IMR-90 (cell line): ENCODE results near the gene ROR2. TPM values are rescaled to one million over a fixed set of nuclear protein-coding genes. Genes with fewer than 3 reads are reported as not detected.
"Not testable (repeated sequence)": the region's sequence is repeated elsewhere in the genome, so short reads cannot be mapped to it uniquely, and the experiment has no call there.

Experiments used
- ATAC-seq: fragments of 200-7000 bp; cut with Tn5 transposase; 2 replicates; pipeline ENCODE4 v1.9.1; 2020; ENCODE audit warnings: low read depth, mild to moderate bottlenecking, moderate library complexity
- BruUV-seq: library from RNA; stranded (reverse); fragments of 400-500 nt; replicated peaks from 2 replicates; lab custom pipeline; 2021; lab: Mats Ljungman, UMichigan
- CTCF ChIA-PET: fragments of 300-600 bp; formaldehyde crosslinking; extraction: SDS; loops from one replicate; lab custom pipeline; 2021; ENCODE audit warnings: antibody characterized with exemption; lab: Yijun Ruan, JAX
- POLR2A ChIA-PET: fragments of 300-600 bp; sonication (Branson Sonifier 250); formaldehyde crosslinking; loops from one replicate; lab custom pipeline; 2022; ENCODE audit warnings: antibody characterized with exemption; ENCODE audit not compliant: unreplicated experiment; lab: Charles Lee
- DNase-seq: peaks from one replicate; pipeline ENCODE4 v3.0.0; 2013
- H2AFZ ChIP-seq: replicated peaks from 2 replicates; pipeline ENCODE3; 2013; ENCODE audit warnings: low read length, mild to moderate bottlenecking; ENCODE audit not compliant: poor library complexity
- H2AK5ac ChIP-seq: 2 replicates; pipeline ENCODE4 v1.6.1; 2013; ENCODE audit warnings: low read depth, low read length, inconsistent platforms
- H2AK9ac ChIP-seq: replicated peaks from 2 replicates; pipeline ENCODE3; 2013; ENCODE audit warnings: mild to moderate bottlenecking, low read depth, low read length, moderate library complexity; ENCODE audit not compliant: poor library complexity
- H2BK120ac ChIP-seq: 2 replicates; pipeline ENCODE4 v1.6.1; 2013; ENCODE audit warnings: low read depth, low read length, inconsistent platforms
- H2BK15ac ChIP-seq: 3 replicates; pipeline ENCODE4 v1.6.1; 2013; ENCODE audit warnings: low read depth, low read length, inconsistent platforms
- H2BK20ac ChIP-seq: 2 replicates; pipeline ENCODE4 v1.6.1; 2013; ENCODE audit warnings: low read depth, mild to moderate bottlenecking, inconsistent platforms, low read length, moderate library complexity
- H2BK5ac ChIP-seq: 2 replicates; pipeline ENCODE4 v1.6.1; 2013; ENCODE audit warnings: mild to moderate bottlenecking, low read depth, low read length, inconsistent platforms; ENCODE audit not compliant: poor library complexity, severe bottlenecking
- H3K14ac ChIP-seq: replicated peaks from 2 replicates; pipeline ENCODE4 v1.6.1; 2013; ENCODE audit warnings: low read depth, low read length, inconsistent platforms
- H3K18ac ChIP-seq: 2 replicates; pipeline ENCODE4 v1.6.1; 2013; ENCODE audit warnings: low read depth, low read length, control low read depth
- H3K23ac ChIP-seq: 2 replicates; pipeline ENCODE4 v1.6.1; 2013; ENCODE audit warnings: low read depth, low read length, inconsistent platforms
- H3K27ac ChIP-seq: 2 replicates; pipeline ENCODE4 v1.5.1; 2013; ENCODE audit warnings: mild to moderate bottlenecking, control low read depth, low read length; ENCODE audit not compliant: insufficient read depth
- H3K27me3 ChIP-seq: 2 replicates; pipeline ENCODE4 v1.6.1; 2013; ENCODE audit warnings: low read length; ENCODE audit not compliant: control insufficient read depth, insufficient read depth
- H3K36me3 ChIP-seq: 2 replicates; pipeline ENCODE4 v1.6.1; 2013; ENCODE audit warnings: low read length, mixed read lengths; ENCODE audit not compliant: control insufficient read depth, insufficient read depth
- H3K4ac ChIP-seq: 2 replicates; pipeline ENCODE4 v1.6.1; 2013; ENCODE audit warnings: low read depth, low read length, inconsistent platforms
- H3K4me1 ChIP-seq: 2 replicates; pipeline ENCODE4 v1.6.1; 2013; ENCODE audit warnings: low read length, mixed read lengths; ENCODE audit not compliant: control insufficient read depth, insufficient read depth
- H3K4me2 ChIP-seq: 2 replicates; pipeline ENCODE4 v1.6.1; 2013; ENCODE audit warnings: low read depth, mild to moderate bottlenecking, control low read depth, low read length, moderate library complexity
- H3K4me3 ChIP-seq: 2 replicates; pipeline ENCODE4 v1.5.1; 2013; ENCODE audit warnings: low read depth, mild to moderate bottlenecking, control low read depth, low read length, moderate library complexity; ENCODE audit not compliant: insufficient read depth
- H3K56ac ChIP-seq: 2 replicates; pipeline ENCODE4 v1.6.1; 2013; ENCODE audit warnings: low read length, inconsistent platforms; ENCODE audit not compliant: insufficient read depth; ENCODE audit errors: extremely low read depth
- H3K79me1 ChIP-seq, 2 experiments: 2 replicates each; pipeline ENCODE4 v1.6.1; 2013; ENCODE audit warnings: low read length in 2 of 2, inconsistent platforms in 1 of 2, low read depth in 1 of 2
- H3K9ac ChIP-seq: 2 replicates; pipeline ENCODE4 v1.6.1; 2013; ENCODE audit warnings: low read depth, low read length, control low read depth
- H3K9me1 ChIP-seq: 2 replicates; pipeline ENCODE4 v1.6.1; 2013; ENCODE audit warnings: low read length, inconsistent platforms; ENCODE audit not compliant: insufficient read depth
- H3K9me3 ChIP-seq: 2 replicates; pipeline ENCODE4 v1.6.1; 2013; ENCODE audit warnings: low read length; ENCODE audit not compliant: control insufficient read depth, insufficient read depth
- H4K20me1 ChIP-seq: 2 replicates; pipeline ENCODE4 v1.6.1; 2013; ENCODE audit warnings: low read length, inconsistent platforms; ENCODE audit not compliant: insufficient read depth
- H4K5ac ChIP-seq: 2 replicates; pipeline ENCODE4 v1.6.1; 2013; ENCODE audit warnings: mild to moderate bottlenecking, low read depth, low read length, control low read depth
- H4K8ac ChIP-seq, 2 experiments: 2 replicates each; pipeline ENCODE4 v1.6.1; 2013; ENCODE audit warnings: low read depth in 2 of 2, low read length in 2 of 2, control low read depth in 1 of 2, inconsistent platforms in 1 of 2
- H4K91ac ChIP-seq: 2 replicates; pipeline ENCODE4 v1.6.1; 2013; ENCODE audit warnings: low read depth, low read length, inconsistent platforms; ENCODE audit not compliant: insufficient read depth
- CHD1 ChIP-seq: IDR thresholded peaks from 2 replicates; pipeline ENCODE4 v1.6.1; 2012; ENCODE audit warnings: low read depth, low read length, improper control_type of control experiment
- FOS ChIP-seq: fragments of 150-350 bp; IDR thresholded peaks from 2 replicates; pipeline ENCODE4 v1.6.1; 2016; ENCODE audit warnings: low read depth, low read length
- MAFK ChIP-seq: IDR thresholded peaks from 2 replicates; pipeline ENCODE4 v1.6.1; 2012; ENCODE audit warnings: low read depth, low read length, improper control_type of control experiment
- MAZ ChIP-seq: IDR thresholded peaks from 2 replicates; pipeline ENCODE4 v1.6.1; 2012; ENCODE audit warnings: low read depth, mild to moderate bottlenecking, low read length, improper control_type of control experiment, moderate library complexity, borderline replicate concordance
- POLR2A ChIP-seq: IDR thresholded peaks from 2 replicates; pipeline ENCODE4 v1.6.1; 2012; ENCODE audit warnings: mild to moderate bottlenecking, low read depth, low read length
- RCOR1 ChIP-seq: IDR thresholded peaks from 2 replicates; pipeline ENCODE4 v1.6.1; 2012; ENCODE audit warnings: mild to moderate bottlenecking, low read length, improper control_type of control experiment; ENCODE audit not compliant: insufficient replicate concordance
- SMC3 ChIP-seq: fragments of 150-350 bp; IDR thresholded peaks from 2 replicates; pipeline ENCODE4 v1.6.1; 2016; ENCODE audit warnings: low read depth, mild to moderate bottlenecking, antibody characterized with exemption, low read length, moderate library complexity
- USF2 ChIP-seq: fragments of 150-350 bp; IDR thresholded peaks from 2 replicates; pipeline ENCODE4 v1.6.1; 2017; ENCODE audit warnings: mild to moderate bottlenecking, antibody characterized with exemption, low read length, low read depth
- WGBS, 2 experiments: methylation state at CpG; one replicate each; pipeline versions ENCODE4 v1.1.5 to v1.1.7; 2013; ENCODE audit warnings: missing lambda C conversion rate in 2 of 2; ENCODE audit not compliant: insufficient read length in 1 of 2; ENCODE audit errors: extremely low coverage in 2 of 2; 5-methylcytosine and 5-hydroxymethylcytosine counted together
- dilution Hi-C: fragments of 300-500 bp; cut with HindIII; formaldehyde crosslinking; loops from one replicate; pipeline ENCODE4 v1.14.3; 2018; ENCODE audit warnings: low sequenced_read_pairs; ENCODE audit not compliant: unreplicated experiment
- in situ Hi-C: fragments of 300-500 bp; cut with MboI; formaldehyde crosslinking; loops from 3 replicates; pipeline ENCODE4 v1.14.3; 2019; ENCODE audit warnings: low sequenced_read_pairs, inconsistent platforms, mixed read lengths
- intact Hi-C: fragments of 100-400 bp; cut with micrococcal nuclease; formaldehyde crosslinking; loops from 2 replicates; pipeline ENCODE4 v1.10.0; 2022
- polyA plus RNA-seq, 3 experiments: library from polyadenylated mRNA; depleted of rRNA; stranded (reverse); fragments of >200 nt; gene quantifications; 2 replicates each; pipeline ENCODE4 v1.2.3, GENCODE V29; 2012; ENCODE audit warnings: low replicate concordance in 1 of 3
- total RNA-seq: library from RNA; depleted of rRNA; stranded (reverse); fragments of >200 nt; gene quantifications from 2 replicates; pipeline ENCODE4 v1.2.3, GENCODE V29; 2012

Gene ROR2
- total and polyA plus RNA-seq, 2 of the 4 experiments (the other 2 are of a cell fraction): 2.3 to 4.8 TPM

- BruUV-seq: no TSS peak
- no peak overlapping the region for H4K5ac ChIP-seq
- no peak overlapping the region for H2BK15ac ChIP-seq
- intact Hi-C loops (no loop called here), dilution Hi-C loops (no loop called here), in situ Hi-C loops (no loop called here)
- peaks cover under 1% of the 10 kb centered on the region; the same call in 1 of the 2 replicates for H3K9me1 ChIP-seq
- no peaks in the 10 kb centered on the region for H3K27me3 ChIP-seq
- no peak overlapping the region for H3K4me2 ChIP-seq
- H3K4me3 ChIP-seq: no peak overlapping the region
- no peak overlapping the region for H2AK9ac ChIP-seq
- H4K20me1 ChIP-seq: no peaks in the 10 kb centered on the region
- H4K91ac ChIP-seq: no peak overlapping the region
- H3K9ac ChIP-seq: no peak overlapping the region
- no peak overlapping the region for H4K8ac ChIP-seq
- no peak overlapping the region for H3K23ac ChIP-seq
- H2BK5ac ChIP-seq: no peak overlapping the region
- no peak overlapping the region for H3K18ac ChIP-seq
- no peak overlapping the region for H3K56ac ChIP-seq
- no peak overlapping the region for H2BK20ac ChIP-seq
- peaks cover 5% of the 10 kb centered on the region for H3K4me1 ChIP-seq
- no peaks in the 10 kb centered on the region for H3K9me3 ChIP-seq
- WGBS, 2 experiments: no CpG with 5 or more reads among the region's 3 CpGs
- POLR2A ChIA-PET: no interaction called here
- H2AK5ac ChIP-seq: no peak overlapping the region
- H2BK120ac ChIP-seq: no peak overlapping the region
- no peak overlapping the region for H3K4ac ChIP-seq
- ATAC-seq (peak; percentile 53; the same call in 1 of the 2 replicates), DNase-seq (peak; percentile 55)
- no peak overlapping the region for H2AFZ ChIP-seq
- CTCF ChIA-PET: interaction anchor here (0.6 kb wide), 1 partner anchor 13 kb away, joined by 7 read pairs; no protein-coding TSS in a partner anchor
- no peak overlapping the region for H3K27ac ChIP-seq
- H3K79me1 ChIP-seq: no peaks in the 10 kb centered on the region
- TF ChIP-seq MAZ (no peak), SMC3 (no peak), POLR2A (no peak), CHD1 (no peak), MAFK (0 out of 2 replicates have a peak, but pooled peaks have one; percentile 1), FOS (peak; percentile 26; the same call in 1 of the 2 replicates), RCOR1 (no peak), USF2 (no peak)
- no peak overlapping the region for H3K14ac ChIP-seq
- H3K36me3 ChIP-seq: no peaks in the 10 kb centered on the region
Measured at GRCh38 chr9:91541734-91542133, 408.3 kb downstream of the ROR2 start.

- H2AFZ ChIP-seq, H3K9me1 ChIP-seq, CTCF ChIA-PET, H4K5ac ChIP-seq, H3K27me3 ChIP-seq, H4K20me1 ChIP-seq, intact Hi-C loops, H3K79me1 ChIP-seq, dilution Hi-C loops, H3K9ac ChIP-seq, DNase-seq, H3K9me3 ChIP-seq, H3K4ac ChIP-seq, H3K14ac ChIP-seq, H3K18ac ChIP-seq, in situ Hi-C loops, H3K4me3 ChIP-seq, H3K36me3 ChIP-seq, H2AK5ac ChIP-seq, H4K8ac ChIP-seq, H2AK9ac ChIP-seq, H3K23ac ChIP-seq, ATAC-seq, H3K4me2 ChIP-seq, H2BK15ac ChIP-seq, H2BK5ac ChIP-seq, H2BK120ac ChIP-seq, BruUV-seq, H4K91ac ChIP-seq, H3K56ac ChIP-seq, H2BK20ac ChIP-seq, H3K27ac ChIP-seq: not testable (repeated sequence)
- H3K4me1 ChIP-seq: peaks cover 11% of the 10 kb centered on the region
- WGBS, 2 experiments: 100% methylated on average over 2 of the region's 4 CpGs; no CpG with 5 or more reads in 1 of the 2 experiments
- POLR2A ChIA-PET: interaction anchor here (0.6 kb wide), 1 partner anchor 15 kb away, joined by 6 read pairs; no protein-coding TSS in a partner anchor
Measured at GRCh38 chr9:91540506-91540905, 409.5 kb downstream of the ROR2 start.
